Mucosa of stomach (tissue), 1 donor: ENCODE results near the gene TSPAN4.
A peak's percentile ranks its signal among the peaks of the same experiment; 100 is the strongest.

Experiments
- H3K27me3 ChIP-seq: one replicate; pipeline ENCODE4 v1.7.0; 2013; ENCODE audit warnings: mild to moderate bottlenecking, low read length; ENCODE audit not compliant: control insufficient read depth, insufficient read depth
- H3K36me3 ChIP-seq: one replicate; pipeline ENCODE4 v1.7.0; 2013; ENCODE audit warnings: low read length; ENCODE audit not compliant: control insufficient read depth, insufficient read depth
- H3K4me1 ChIP-seq: one replicate; pipeline ENCODE4 v1.7.0; 2013; ENCODE audit warnings: mild to moderate bottlenecking, low read length; ENCODE audit not compliant: control insufficient read depth, insufficient read depth
- H3K4me3 ChIP-seq: one replicate; pipeline ENCODE4 v1.7.0; 2013; ENCODE audit warnings: low read length
- H3K9ac ChIP-seq: one replicate; pipeline ENCODE4 v1.7.0; 2013; ENCODE audit warnings: mild to moderate bottlenecking, low read length, moderate library complexity
- H3K9me3 ChIP-seq: one replicate; pipeline ENCODE4 v1.7.0; 2013; ENCODE audit warnings: mild to moderate bottlenecking, low read length, moderate library complexity; ENCODE audit not compliant: control insufficient read depth
- donor health status: Pancreatic carcinoma.

The TSPAN4 gene

GRCh38 chr11:842370-843002 is at the start of gene TSPAN4, which contains the start of gene POLR2L:
Gene TSPAN4, plus strand, starts transcription at chr11:842852. Its CDS starts 7,453 bp downstream, at chr11:850305.
Gene POLR2L, minus strand, starts transcription at chr11:842529. Its CDS starts 21 bp downstream, at chr11:842508.
- Histone ChIP-seq H3K9me3 (no peaks in the 10 kb centered on the region), H3K9ac (peak within 1 kb of the TSS; percentile 84), H3K4me1 (peaks cover 60% of the 10 kb centered on the region), H3K4me3 (peak within 1 kb of the TSS; percentile 92), H3K27me3 (peaks cover 10% of the 10 kb centered on the region), H3K36me3 (peaks cover 24% of the 10 kb centered on the region)

- Histone ChIP-seq H3K36me3 (no peaks in the 10 kb centered on the region), H3K4me1 (peaks cover 29% of the 10 kb centered on the region), H3K9me3 (no peaks in the 10 kb centered on the region), H3K9ac (no peak overlapping the region), H3K4me3 (no peak overlapping the region), H3K27me3 (peaks cover 11% of the 10 kb centered on the region)
These were observed 49.8 kb upstream of the TSPAN4 start for GRCh38 chr11:792873-793272.

- Histone ChIP-seq H3K36me3 (no peaks in the 10 kb centered on the region), H3K4me3 (no peak overlapping the region), H3K9ac (no peak overlapping the region), H3K9me3 (no peaks in the 10 kb centered on the region), H3K27me3 (peaks cover 11% of the 10 kb centered on the region), H3K4me1 (peaks cover 29% of the 10 kb centered on the region)
These were observed 49.1 kb upstream of the TSPAN4 start for GRCh38 chr11:793556-793955.

GRCh38 chr11:794013-794765 is 48.5 kb upstream of the TSPAN4 start:
- Histone ChIP-seq H3K36me3 (no peaks in the 10 kb centered on the region), H3K4me3 (no peak overlapping the region), H3K9me3 (no peaks in the 10 kb centered on the region), H3K4me1 (peaks cover 29% of the 10 kb centered on the region), H3K27me3 (peaks cover 5% of the 10 kb centered on the region), H3K9ac (no peak overlapping the region)

GRCh38 chr11:794766-795633 is 47.7 kb upstream of the TSPAN4 start:
- H3K9me3 ChIP-seq = no peaks in the 10 kb centered on the region
- H3K27me3 ChIP-seq = no peaks in the 10 kb centered on the region
- H3K4me3 ChIP-seq = no peak overlapping the region
- H3K36me3 ChIP-seq = no peaks in the 10 kb centered on the region
- H3K9ac ChIP-seq = peak overlapping the region; percentile 76
- peaks cover 29% of the 10 kb centered on the region for H3K4me1 ChIP-seq

- Histone ChIP-seq H3K36me3 (no peaks in the 10 kb centered on the region), H3K9ac (peak overlapping the region; percentile 76), H3K4me1 (peaks cover 29% of the 10 kb centered on the region), H3K9me3 (no peaks in the 10 kb centered on the region), H3K27me3 (no peaks in the 10 kb centered on the region), H3K4me3 (peak overlapping the region; percentile 73)
These were observed 46.8 kb upstream of the TSPAN4 start for GRCh38 chr11:795634-796564.

GRCh38 chr11:796565-797295 is 45.9 kb upstream of the TSPAN4 start:
- no peaks in the 10 kb centered on the region for H3K36me3 ChIP-seq
- peak overlapping the region; percentile 73 for H3K4me3 ChIP-seq
- H3K9ac ChIP-seq = peak overlapping the region; percentile 65
- no peaks in the 10 kb centered on the region for H3K27me3 ChIP-seq
- H3K4me1 ChIP-seq = peaks cover 29% of the 10 kb centered on the region
- H3K9me3 ChIP-seq = no peaks in the 10 kb centered on the region

- Histone ChIP-seq H3K9ac (peak overlapping the region; percentile 65), H3K4me3 (peak overlapping the region; percentile 35), H3K9me3 (no peaks in the 10 kb centered on the region), H3K27me3 (no peaks in the 10 kb centered on the region), H3K4me1 (peaks cover 29% of the 10 kb centered on the region), H3K36me3 (no peaks in the 10 kb centered on the region)
These were observed 45.2 kb upstream of the TSPAN4 start for GRCh38 chr11:797296-798092.

- Histone ChIP-seq H3K4me1 (peaks cover 29% of the 10 kb centered on the region), H3K36me3 (no peaks in the 10 kb centered on the region), H3K4me3 (peak within 1 kb of the TSS; percentile 35), H3K9ac (peak within 1 kb of the TSS; percentile 65), H3K9me3 (no peaks in the 10 kb centered on the region), H3K27me3 (no peaks in the 10 kb centered on the region)
These were observed 44.4 kb upstream of the TSPAN4 start, which contains the start of gene SLC25A22 for GRCh38 chr11:798093-798713. Gene SLC25A22, minus strand, starts transcription at chr11:798281. Its CDS starts 3,275 bp downstream, at chr11:795006.
